Measurements from ENCODE around the gene CCDC110.
"Not testable (repeated sequence)": the region's sequence is repeated elsewhere in the genome, so short reads cannot be mapped to it uniquely, and the experiment has no call there.

CCDC110 gene

GRCh38 chr4:185471235-185472102 lies at the start of gene CCDC110:
Gene CCDC110 (minus strand): TSS chr4:185471733. CDS start chr4:185471683, 50 bp downstream.
- in situ Hi-C loops (cut with HindIII; ENCODE audit: low sequenced_read_pairs) = loop anchor here (5.0 kb wide), 1 partner anchor 74 kb away; the partner anchor contains the start of genes ANKRD37 and LRP2BP

GRCh38 chr4:185520119-185520518 lies 48.6 kb upstream of the CCDC110 start:
- in situ Hi-C loops (cut with HindIII; ENCODE audit: low sequenced_read_pairs) = no loop called here

- in situ Hi-C loops (cut with HindIII; ENCODE audit: low sequenced_read_pairs) = no loop called here
Observed at GRCh38 chr4:185518494-185518893, 47.0 kb upstream of the CCDC110 start.

- in situ Hi-C loops (cut with HindIII; ENCODE audit: low sequenced_read_pairs) = no loop called here
Observed at GRCh38 chr4:185518069-185518468, 46.5 kb upstream of the CCDC110 start.

GRCh38 chr4:185515248-185515647 lies 43.7 kb upstream of the CCDC110 start:
- in situ Hi-C loops (cut with HindIII; ENCODE audit: low sequenced_read_pairs) = no loop called here

- in situ Hi-C loops (cut with HindIII; ENCODE audit: low sequenced_read_pairs) = no loop called here
Observed at GRCh38 chr4:185514182-185514697, 42.7 kb upstream of the CCDC110 start.

- in situ Hi-C loops (cut with HindIII; ENCODE audit: low sequenced_read_pairs) = no loop called here
Observed at GRCh38 chr4:185513489-185514181, 42.1 kb upstream of the CCDC110 start.

GRCh38 chr4:185512516-185512915 lies 41.0 kb upstream of the CCDC110 start:
- in situ Hi-C loops (cut with HindIII; ENCODE audit: low sequenced_read_pairs) = no loop called here

GRCh38 chr4:185511243-185511642 lies 39.7 kb upstream of the CCDC110 start:
- in situ Hi-C loops (cut with HindIII; ENCODE audit: low sequenced_read_pairs) = not testable (repeated sequence)

GRCh38 chr4:185510806-185511205 lies 39.3 kb upstream of the CCDC110 start:
- in situ Hi-C loops (cut with HindIII; ENCODE audit: low sequenced_read_pairs) = no loop called here

GRCh38 chr4:185508181-185508580 lies 36.6 kb upstream of the CCDC110 start:
- in situ Hi-C loops (cut with HindIII; ENCODE audit: low sequenced_read_pairs) = no loop called here

GRCh38 chr4:185506422-185506821 lies 34.9 kb upstream of the CCDC110 start:
- in situ Hi-C loops (cut with HindIII; ENCODE audit: low sequenced_read_pairs) = no loop called here

- in situ Hi-C loops (cut with HindIII; ENCODE audit: low sequenced_read_pairs) = no loop called here
Observed at GRCh38 chr4:185504098-185505047, 32.8 kb upstream of the CCDC110 start.

GRCh38 chr4:185502386-185502785 lies 30.9 kb upstream of the CCDC110 start:
- in situ Hi-C loops (cut with HindIII; ENCODE audit: low sequenced_read_pairs) = no loop called here

- in situ Hi-C loops (cut with HindIII; ENCODE audit: low sequenced_read_pairs) = no loop called here
Observed at GRCh38 chr4:185500576-185500975, 29.0 kb upstream of the CCDC110 start.

GRCh38 chr4:185500035-185500434 lies 28.5 kb upstream of the CCDC110 start:
- in situ Hi-C loops (cut with HindIII; ENCODE audit: low sequenced_read_pairs) = no loop called here

GRCh38 chr4:185488650-185489049 lies 17.1 kb upstream of the CCDC110 start:
- in situ Hi-C loops (cut with HindIII; ENCODE audit: low sequenced_read_pairs) = no loop called here

- in situ Hi-C loops (cut with HindIII; ENCODE audit: low sequenced_read_pairs) = no loop called here
Observed at GRCh38 chr4:185481401-185481800, 9.9 kb upstream of the CCDC110 start.

GRCh38 chr4:185480016-185480732 lies 8.6 kb upstream of the CCDC110 start:
- in situ Hi-C loops (cut with HindIII; ENCODE audit: low sequenced_read_pairs) = no loop called here

GRCh38 chr4:185479507-185479971 lies 8.0 kb upstream of the CCDC110 start:
- in situ Hi-C loops (cut with HindIII; ENCODE audit: low sequenced_read_pairs) = loop anchor here (5.0 kb wide), 1 partner anchor 118 kb away; no protein-coding TSS in a partner anchor
